Measurements from ENCODE around the gene ENKD1. TPM values are rescaled to one million over a fixed set of nuclear protein-coding genes. Genes with fewer than 3 reads are reported as not detected.

The ENKD1 gene
- total and polyA plus RNA-seq, 2 of the 13 experiments (the other 11 are each of a cell fraction or from before 2014, with no cell fraction given), result 10.8 to 20.8 TPM

- TF ChIP-seq CHD4 (IDR thresholded peaks at IDR 0.05; ENCODE audit: borderline replicate concordance, low read length) (0 out of 2 replicates have a peak, but pooled peaks have one; percentile 36), FOXK2 (IDR thresholded peaks at IDR 0.05) (no peak), ZNF510 (CRISPR knock-in tag; IDR thresholded peaks at IDR 0.05; ENCODE audit: low read depth) (peak; percentile 59), ZNF546 (CRISPR knock-in tag; conservative IDR thresholded peaks at IDR 0.05) (peak; percentile 96), ZNF883 (CRISPR knock-in tag; IDR thresholded peaks at IDR 0.05; ENCODE audit: not compliant biosample characterization) (peak; percentile 93), ZNF432 (CRISPR knock-in tag; IDR thresholded peaks at IDR 0.05; ENCODE audit: borderline replicate concordance) (0 out of 2 replicates have a peak, but pooled peaks have one; percentile 47), GATAD2A (CRISPR knock-in tag; IDR thresholded peaks at IDR 0.05) (no peak; the same call in none of the 2 replicates), NR3C1 (CRISPR knock-in tag; IDR thresholded peaks at IDR 0.05) (0 out of 2 replicates have a peak, but pooled peaks have one; percentile 63), RFX1 (IDR thresholded peaks at IDR 0.05) (no peak), PCBP1 (IDR thresholded peaks at IDR 0.05; ENCODE audit: borderline replicate concordance, low read depth, low read length) (0 out of 2 replicates have a peak, but pooled peaks have one; percentile 22), ZBTB4 (CRISPR knock-in tag; IDR thresholded peaks at IDR 0.05; ENCODE audit: borderline replicate concordance) (peak; percentile 90), KDM3A (CRISPR knock-in tag; IDR thresholded peaks at IDR 0.05; ENCODE audit: low read depth) (peak; percentile 94; the same call in 1 of the 2 replicates), ZFX (CRISPR knock-in tag; IDR thresholded peaks at IDR 0.05; ENCODE audit: low read depth) (peak; percentile 97), ERF (CRISPR knock-in tag; IDR thresholded peaks at IDR 0.05) (peak; percentile 54), ZNF543 (CRISPR knock-in tag; IDR thresholded peaks at IDR 0.05) (peak; percentile 91), CREB1 (IDR thresholded peaks at IDR 0.05) (peak; percentile 67), CREB1 (CRISPR knock-in tag; IDR thresholded peaks at IDR 0.05) (no peak), ETV5 (CRISPR knock-in tag; IDR thresholded peaks at IDR 0.05; ENCODE audit: borderline replicate concordance) (peak; percentile 63; the same call in 1 of the 2 replicates), DMAP1 (CRISPR knock-in tag; IDR thresholded peaks at IDR 0.05) (peak; percentile 90), ARNTL (CRISPR knock-in tag; IDR thresholded peaks at IDR 0.05) (peak; percentile 74), NRL (CRISPR knock-in tag; IDR thresholded peaks at IDR 0.05; ENCODE audit: borderline replicate concordance) (peak; percentile 19)
- TF ChIP-seq, protein P1, sequence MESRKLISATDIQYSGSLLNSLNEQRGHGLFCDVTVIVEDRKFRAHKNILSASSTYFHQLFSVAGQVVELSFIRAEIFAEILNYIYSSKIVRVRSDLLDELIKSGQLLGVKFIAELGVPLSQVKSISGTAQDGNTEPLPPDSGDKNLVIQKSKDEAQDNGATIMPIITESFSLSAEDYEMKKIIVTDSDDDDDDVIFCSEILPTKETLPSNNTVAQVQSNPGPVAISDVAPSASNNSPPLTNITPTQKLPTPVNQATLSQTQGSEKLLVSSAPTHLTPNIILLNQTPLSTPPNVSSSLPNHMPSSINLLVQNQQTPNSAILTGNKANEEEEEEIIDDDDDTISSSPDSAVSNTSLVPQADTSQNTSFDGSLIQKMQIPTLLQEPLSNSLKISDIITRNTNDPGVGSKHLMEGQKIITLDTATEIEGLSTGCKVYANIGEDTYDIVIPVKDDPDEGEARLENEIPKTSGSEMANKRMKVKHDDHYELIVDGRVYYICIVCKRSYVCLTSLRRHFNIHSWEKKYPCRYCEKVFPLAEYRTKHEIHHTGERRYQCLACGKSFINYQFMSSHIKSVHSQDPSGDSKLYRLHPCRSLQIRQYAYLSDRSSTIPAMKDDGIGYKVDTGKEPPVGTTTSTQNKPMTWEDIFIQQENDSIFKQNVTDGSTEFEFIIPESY (CRISPR knock-in tag; IDR thresholded peaks at IDR 0.05), result no peak
- TF ChIP-seq, protein P2, sequence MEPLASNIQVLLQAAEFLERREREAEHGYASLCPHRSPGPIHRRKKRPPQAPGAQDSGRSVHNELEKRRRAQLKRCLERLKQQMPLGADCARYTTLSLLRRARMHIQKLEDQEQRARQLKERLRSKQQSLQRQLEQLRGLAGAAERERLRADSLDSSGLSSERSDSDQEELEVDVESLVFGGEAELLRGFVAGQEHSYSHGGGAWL (CRISPR knock-in tag; IDR thresholded peaks at IDR 0.05), result peak; percentile 60
- TF ChIP-seq, protein P3, sequence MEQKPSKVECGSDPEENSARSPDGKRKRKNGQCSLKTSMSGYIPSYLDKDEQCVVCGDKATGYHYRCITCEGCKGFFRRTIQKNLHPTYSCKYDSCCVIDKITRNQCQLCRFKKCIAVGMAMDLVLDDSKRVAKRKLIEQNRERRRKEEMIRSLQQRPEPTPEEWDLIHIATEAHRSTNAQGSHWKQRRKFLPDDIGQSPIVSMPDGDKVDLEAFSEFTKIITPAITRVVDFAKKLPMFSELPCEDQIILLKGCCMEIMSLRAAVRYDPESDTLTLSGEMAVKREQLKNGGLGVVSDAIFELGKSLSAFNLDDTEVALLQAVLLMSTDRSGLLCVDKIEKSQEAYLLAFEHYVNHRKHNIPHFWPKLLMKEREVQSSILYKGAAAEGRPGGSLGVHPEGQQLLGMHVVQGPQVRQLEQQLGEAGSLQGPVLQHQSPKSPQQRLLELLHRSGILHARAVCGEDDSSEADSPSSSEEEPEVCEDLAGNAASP (CRISPR knock-in tag; IDR thresholded peaks at IDR 0.05; ENCODE audit: borderline replicate concordance), result peak; percentile 76; the same call in 1 of the 2 replicates
Observed at GRCh38 chr16:67659675-67660563, 6.6 kb downstream of the ENKD1 start, which contains the start of gene ACD (continued).

Measured in HepG2 (cell line).